ENCODE measurements around the gene INSYN2A.

GRCh38 chr10:127162841-127163240, 33.5 kb downstream of the INSYN2A start:
- TF ChIP-seq CTCF (IDR thresholded peaks at IDR 0.05) (no peak), POLR2A (IDR thresholded peaks at IDR 0.05) (no peak), EP300 (IDR thresholded peaks at IDR 0.05) (no peak)
